A673 (cell line): ENCODE measurements around the gene ME1. TPM values are rescaled to one million over a fixed set of nuclear protein-coding genes. Genes with fewer than 3 reads are reported as not detected.

ENCODE experiments used
- BruUV-seq: library from RNA; stranded (reverse); fragments of 400-500 nt; replicated peaks from 2 replicates; lab custom pipeline; 2021; lab: Mats Ljungman, UMichigan
- CTCF ChIA-PET: fragments of 300-600 bp; sonication (Branson Sonifier 250); formaldehyde crosslinking; loops from one replicate; lab custom pipeline; 2022; ENCODE audit warnings: antibody characterized with exemption; lab: Charles Lee
- POLR2A ChIA-PET: fragments of 300-600 bp; sonication (Branson Sonifier 250); formaldehyde crosslinking; loops from one replicate; lab custom pipeline; 2022; ENCODE audit warnings: antibody characterized with exemption; ENCODE audit not compliant: low non-redundant PET; lab: Charles Lee
- DNase-seq: peaks from one replicate; pipeline ENCODE4 v3.0.0-alpha.2; 2015; ENCODE audit warnings: low spot score
- H3K27ac ChIP-seq: fragments of 200-600 bp; sonication (generic); 2 replicates; pipeline ENCODE4 v1.5.1; 2016; ENCODE audit warnings: mixed run types, low read depth, mild to moderate bottlenecking, mixed read lengths, antibody characterized with exemption, low read length; ENCODE audit not compliant: poor library complexity, severe bottlenecking
- H3K27me3 ChIP-seq: fragments of 200-600 bp; sonication (generic); replicated peaks from 2 replicates; pipeline ENCODE4 v1.6.1; 2017; ENCODE audit warnings: mixed run types, low read depth, mild to moderate bottlenecking, mixed read lengths, antibody characterized with exemption, low read length; ENCODE audit not compliant: insufficient read depth, poor library complexity
- H3K36me3 ChIP-seq: fragments of 200-600 bp; sonication (generic); 2 replicates; pipeline ENCODE4 v1.6.1; 2016; ENCODE audit warnings: mixed run types, mild to moderate bottlenecking, mixed read lengths, antibody characterized with exemption, low read length; ENCODE audit not compliant: insufficient read depth, poor library complexity, severe bottlenecking
- H3K4me1 ChIP-seq: fragments of 200-600 bp; sonication (generic); 2 replicates; pipeline ENCODE4 v1.6.1; 2017; ENCODE audit warnings: mixed run types, mild to moderate bottlenecking, mixed read lengths, antibody characterized with exemption, low read length; ENCODE audit not compliant: insufficient read depth, poor library complexity, severe bottlenecking
- H3K4me3 ChIP-seq: fragments of 200-600 bp; sonication (generic); 2 replicates; pipeline ENCODE4 v1.5.1; 2016; ENCODE audit warnings: low read depth, mixed run types, mild to moderate bottlenecking, mixed read lengths, low read length; ENCODE audit not compliant: poor library complexity, severe bottlenecking
- H3K9me3 ChIP-seq: fragments of 200-600 bp; sonication (generic); 2 replicates; pipeline ENCODE4 v1.6.1; 2016; ENCODE audit warnings: mixed run types, low read depth, mild to moderate bottlenecking, mixed read lengths, antibody characterized with exemption, low read length; ENCODE audit not compliant: poor library complexity, severe bottlenecking
- EZH2 ChIP-seq: fragments of 200-600 bp; sonication (generic); IDR thresholded peaks from 2 replicates; pipeline ENCODE4 v1.6.1; 2017; ENCODE audit warnings: borderline replicate concordance, low read depth, mild to moderate bottlenecking, mixed read lengths, antibody characterized with exemption, low read length; ENCODE audit not compliant: poor library complexity, severe bottlenecking
- intact Hi-C: fragments of 100-400 bp; cut with micrococcal nuclease; formaldehyde crosslinking; loops from one replicate; pipeline ENCODE4 v1.10.0; 2022; ENCODE audit not compliant: unreplicated experiment
- total RNA-seq: library from RNA; stranded (reverse); gene quantifications from 2 replicates; pipeline ENCODE4 v1.2.3, GENCODE V29; 2021
- TF ChIP-seq, protein P1 (sequence below): fragments of 300-800, 200-600 bp; sonication (generic); conservative IDR thresholded peaks from 2 replicates; pipeline ENCODE4 v1.5.1; 2017; ENCODE audit warnings: low read depth, mild to moderate bottlenecking, antibody characterized with exemption, low read length, moderate library complexity, mixed read lengths

Gene ME1
- total RNA-seq, 1 experiment from 2014 or later = 78.8 TPM

DNA sequence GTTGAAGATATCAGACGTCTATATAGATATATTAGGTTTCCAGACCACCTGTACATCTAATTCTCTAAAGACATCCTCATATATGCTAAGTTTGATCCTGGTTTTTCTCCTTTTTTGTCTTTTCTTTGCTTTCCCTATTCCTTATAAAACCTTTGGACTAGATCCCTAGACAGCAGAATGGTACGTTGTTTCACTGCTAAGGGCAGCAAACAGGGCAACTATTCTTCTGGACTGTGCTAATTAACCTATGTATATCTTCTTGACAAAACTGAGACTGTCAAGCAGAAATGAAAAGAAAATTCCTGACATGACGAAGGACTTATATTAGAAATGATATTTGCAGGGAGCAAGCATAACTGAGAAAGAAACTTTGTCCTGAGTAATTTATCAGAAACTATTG is 19.1 kb downstream of the ME1 start:
- CTCF ChIA-PET = no interaction called here

DNA sequence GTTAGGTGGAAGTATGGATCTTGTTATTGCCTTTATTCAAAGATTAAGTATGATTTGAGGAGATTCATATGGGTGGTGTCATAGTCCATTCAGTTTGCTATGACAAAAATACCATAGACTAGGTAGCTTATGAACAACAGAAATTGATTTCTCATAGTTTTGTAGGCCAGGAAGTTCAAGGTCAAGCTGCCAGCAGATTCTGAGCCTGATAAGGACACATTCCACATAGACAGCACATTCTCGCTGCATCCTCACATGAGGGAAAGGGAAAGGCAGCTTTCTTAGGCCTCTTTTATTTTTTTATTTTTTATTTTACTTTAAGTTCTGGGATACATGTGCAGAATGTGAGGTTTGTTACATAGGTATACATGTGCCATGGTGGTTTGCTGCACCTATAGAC is 27.7 kb downstream of the ME1 start:
- no peaks in the 10 kb centered on the region for H3K27me3 ChIP-seq
- POLR2A ChIA-PET = no interaction called here
- intact Hi-C loops = no loop called here
- no peaks in the 10 kb centered on the region for H3K9me3 ChIP-seq
- peaks cover 33% of the 10 kb centered on the region for H3K36me3 ChIP-seq
- no peak overlapping the region for H3K4me3 ChIP-seq
- BruUV-seq = no TSS peak
- no peak overlapping the region for H3K27ac ChIP-seq
- TF ChIP-seq EZH2 = no peak
- TF ChIP-seq, protein P1, sequence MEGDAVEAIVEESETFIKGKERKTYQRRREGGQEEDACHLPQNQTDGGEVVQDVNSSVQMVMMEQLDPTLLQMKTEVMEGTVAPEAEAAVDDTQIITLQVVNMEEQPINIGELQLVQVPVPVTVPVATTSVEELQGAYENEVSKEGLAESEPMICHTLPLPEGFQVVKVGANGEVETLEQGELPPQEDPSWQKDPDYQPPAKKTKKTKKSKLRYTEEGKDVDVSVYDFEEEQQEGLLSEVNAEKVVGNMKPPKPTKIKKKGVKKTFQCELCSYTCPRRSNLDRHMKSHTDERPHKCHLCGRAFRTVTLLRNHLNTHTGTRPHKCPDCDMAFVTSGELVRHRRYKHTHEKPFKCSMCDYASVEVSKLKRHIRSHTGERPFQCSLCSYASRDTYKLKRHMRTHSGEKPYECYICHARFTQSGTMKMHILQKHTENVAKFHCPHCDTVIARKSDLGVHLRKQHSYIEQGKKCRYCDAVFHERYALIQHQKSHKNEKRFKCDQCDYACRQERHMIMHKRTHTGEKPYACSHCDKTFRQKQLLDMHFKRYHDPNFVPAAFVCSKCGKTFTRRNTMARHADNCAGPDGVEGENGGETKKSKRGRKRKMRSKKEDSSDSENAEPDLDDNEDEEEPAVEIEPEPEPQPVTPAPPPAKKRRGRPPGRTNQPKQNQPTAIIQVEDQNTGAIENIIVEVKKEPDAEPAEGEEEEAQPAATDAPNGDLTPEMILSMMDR = no peak
- no peaks in the 10 kb centered on the region for H3K4me1 ChIP-seq
- DNase-seq = no peak
- CTCF ChIA-PET = no interaction called here

More for the DNA sequence above, 19.1 kb downstream of the ME1 start:
- Histone ChIP-seq H3K27ac (no peak overlapping the region), H3K27me3 (no peaks in the 10 kb centered on the region), H3K4me1 (no peaks in the 10 kb centered on the region), H3K9me3 (peaks cover 9% of the 10 kb centered on the region), H3K36me3 (peaks cover 44% of the 10 kb centered on the region), H3K4me3 (no peak overlapping the region)
- DNase-seq = no peak
- TF ChIP-seq, protein P1 = no peak
- no peak for TF ChIP-seq EZH2
- intact Hi-C loops = loop anchor here (10.0 kb wide), 1 partner anchor 347 kb away; the partner anchor contains the start of genes DOP1A and UBE3D
- BruUV-seq = no TSS peak
- POLR2A ChIA-PET = no interaction called here

DNA sequence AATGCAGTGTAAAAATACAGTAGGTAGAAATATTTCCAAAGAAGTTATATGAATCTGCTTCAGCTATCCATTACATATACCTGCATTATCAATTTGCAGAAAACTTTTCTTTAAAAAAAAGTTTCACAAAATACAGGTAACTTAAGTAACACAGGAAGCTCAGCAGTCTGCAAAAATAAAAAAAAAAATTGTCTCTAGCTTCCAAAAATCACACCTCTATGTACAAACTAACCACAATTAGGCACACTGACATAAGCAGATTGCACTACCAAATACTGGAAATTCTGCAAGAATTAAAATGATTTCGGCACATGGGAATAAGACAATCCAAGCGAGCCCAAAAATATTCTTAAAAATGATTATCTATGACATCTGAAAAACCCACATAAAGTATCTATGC is 41.2 kb downstream of the ME1 start:
- BruUV-seq = no TSS peak
- Histone ChIP-seq H3K9me3 (no peaks in the 10 kb centered on the region), H3K27ac (no peak overlapping the region), H3K36me3 (peaks cover 22% of the 10 kb centered on the region), H3K4me3 (no peak overlapping the region), H3K4me1 (peaks cover 37% of the 10 kb centered on the region), H3K27me3 (no peaks in the 10 kb centered on the region)
- POLR2A ChIA-PET = no interaction called here
- CTCF ChIA-PET = no interaction called here
- DNase-seq = no peak
- no peak for TF ChIP-seq EZH2
- TF ChIP-seq, protein P1 = no peak
- intact Hi-C loops = no loop called here
